ENCODE data around the gene YAF2.

Gene YAF2

DNA sequence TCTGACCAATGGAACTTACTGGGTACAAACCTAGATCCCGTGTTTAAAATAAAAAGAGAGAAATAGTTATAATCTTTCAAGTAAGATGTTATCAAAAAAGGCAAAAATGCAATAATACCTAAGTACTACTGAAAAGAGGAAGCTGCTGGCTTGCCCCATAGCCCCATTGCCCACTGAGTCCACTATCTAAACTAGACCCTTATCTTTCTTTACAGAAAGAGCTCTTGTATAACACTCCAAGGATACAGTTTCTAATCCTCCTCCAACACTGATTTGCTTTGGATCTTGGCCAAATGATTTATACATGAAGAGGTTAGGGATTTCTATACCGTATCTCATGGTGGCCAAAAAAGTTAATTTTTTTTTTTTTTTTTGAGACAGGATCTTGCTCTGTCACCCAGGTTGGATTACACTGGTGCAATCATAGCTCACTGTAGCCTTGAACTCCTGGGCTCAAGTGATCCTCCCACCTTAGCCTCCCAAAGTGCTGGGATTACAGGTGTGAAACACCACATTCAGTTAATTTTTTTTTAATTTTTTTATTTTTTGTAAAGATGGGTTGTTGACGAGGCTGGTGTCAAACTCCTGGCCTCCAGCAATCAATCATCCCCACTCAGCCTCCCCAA lies 96.0 kb downstream of the YAF2 start:
- no peak for DNase-seq

DNA sequence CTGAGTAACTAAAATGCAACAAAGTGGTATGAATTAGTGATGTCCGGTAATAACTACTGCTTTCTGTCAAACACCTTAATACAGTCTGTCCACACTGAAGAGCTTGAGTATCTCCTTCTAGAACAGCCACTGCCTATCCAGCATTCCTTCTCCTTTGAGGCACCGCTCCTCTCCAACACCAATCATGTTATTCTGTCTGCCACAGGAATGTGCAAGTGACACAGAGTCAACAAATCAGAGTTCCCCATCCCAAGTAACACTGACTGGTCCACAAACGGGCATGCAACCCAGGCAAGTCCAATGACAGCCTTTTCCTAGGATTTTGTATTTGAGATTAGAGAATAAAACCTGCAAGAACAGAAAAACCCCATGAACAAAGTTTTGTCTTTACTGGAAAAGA lies 97.1 kb downstream of the YAF2 start:
- no peak for DNase-seq

DNA sequence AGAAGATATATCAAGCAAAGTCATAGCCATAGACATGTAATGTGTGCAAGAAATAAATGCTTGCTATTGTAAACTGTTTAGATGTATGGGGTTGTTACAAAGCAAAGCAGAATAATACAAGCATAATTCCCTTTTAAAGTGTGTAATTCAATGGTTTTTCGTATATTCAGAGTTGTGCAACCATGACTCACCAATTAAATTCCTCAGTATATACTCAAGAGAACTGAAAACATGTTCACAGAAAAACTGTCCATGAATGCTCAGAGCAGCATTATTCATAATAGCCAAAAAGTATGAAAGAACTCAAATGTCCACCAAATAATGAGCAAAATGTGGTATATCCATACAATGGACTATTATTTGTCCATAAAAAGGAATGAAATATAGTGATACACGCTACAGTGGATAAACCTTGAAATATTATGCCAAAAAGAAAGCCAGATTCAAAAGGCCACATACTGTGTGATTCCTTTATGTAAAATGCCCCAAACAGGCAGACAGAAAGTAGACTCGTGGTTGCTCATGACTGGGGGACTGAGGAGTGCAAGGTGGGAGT lies 102.7 kb downstream of the YAF2 start:
- no peak for DNase-seq

DNA sequence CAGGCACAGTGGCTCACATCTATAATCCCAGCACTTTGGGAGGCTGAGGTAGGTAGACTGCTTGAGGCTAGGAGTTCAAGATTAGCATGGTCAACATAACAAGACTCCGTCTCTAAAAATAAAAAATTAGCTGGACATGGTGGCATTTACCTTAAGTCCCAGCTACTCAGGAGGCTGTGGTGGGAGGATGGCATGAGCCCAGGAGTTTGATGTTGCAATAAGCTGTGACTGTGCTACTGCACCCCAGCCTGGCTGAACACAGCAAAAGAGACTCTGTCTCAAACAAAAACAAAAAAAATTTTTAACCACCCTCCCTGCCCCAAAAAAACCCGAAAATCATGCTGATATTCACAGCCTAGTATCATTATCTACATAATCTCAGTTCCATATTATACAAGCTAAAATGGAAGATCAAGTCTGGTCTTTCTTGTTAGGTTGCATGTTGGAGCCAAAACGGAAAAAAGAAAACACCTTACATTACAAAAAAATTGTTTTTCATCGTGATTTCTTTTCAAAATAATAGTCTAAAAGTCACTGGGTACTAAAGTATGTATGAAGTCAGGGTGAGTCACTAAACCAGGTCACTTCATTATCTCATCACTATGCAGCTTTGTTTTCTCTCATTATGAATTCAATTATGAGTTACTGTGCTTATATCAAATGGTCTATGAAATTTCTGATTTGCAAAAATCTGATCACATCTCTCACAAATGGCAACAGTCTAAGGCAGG lies 107.2 kb downstream of the YAF2 start:
- DNase-seq: no peak

DNA sequence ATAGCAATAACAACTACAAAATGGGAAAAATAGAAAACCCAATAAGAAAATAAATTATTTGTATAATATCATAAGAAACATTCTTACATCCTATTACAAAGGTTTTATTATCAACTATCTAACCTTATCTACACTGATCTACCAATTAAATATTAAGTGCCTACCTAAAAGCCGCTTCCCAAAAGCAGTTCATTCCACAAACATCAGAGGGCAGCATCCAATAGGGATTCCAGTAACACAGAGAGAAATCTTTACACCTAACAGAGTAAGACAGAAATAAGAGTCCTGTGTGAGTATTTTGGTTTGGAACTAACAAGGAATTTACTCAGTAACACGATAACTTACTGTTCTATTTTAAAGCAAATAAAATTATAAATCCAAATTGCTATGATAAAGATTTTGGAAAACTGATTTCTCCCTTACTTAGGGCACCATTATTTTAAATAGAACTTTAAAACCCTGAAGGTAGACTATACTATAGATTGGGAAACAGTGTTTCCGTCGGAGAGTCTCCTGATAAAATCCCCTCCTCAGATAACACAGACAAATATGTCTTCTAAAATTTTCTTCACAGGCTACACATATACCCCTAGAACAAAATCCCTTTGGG lies 108.3 kb downstream of the YAF2 start:
- DNase-seq: peak; percentile 55 to 72

DNA sequence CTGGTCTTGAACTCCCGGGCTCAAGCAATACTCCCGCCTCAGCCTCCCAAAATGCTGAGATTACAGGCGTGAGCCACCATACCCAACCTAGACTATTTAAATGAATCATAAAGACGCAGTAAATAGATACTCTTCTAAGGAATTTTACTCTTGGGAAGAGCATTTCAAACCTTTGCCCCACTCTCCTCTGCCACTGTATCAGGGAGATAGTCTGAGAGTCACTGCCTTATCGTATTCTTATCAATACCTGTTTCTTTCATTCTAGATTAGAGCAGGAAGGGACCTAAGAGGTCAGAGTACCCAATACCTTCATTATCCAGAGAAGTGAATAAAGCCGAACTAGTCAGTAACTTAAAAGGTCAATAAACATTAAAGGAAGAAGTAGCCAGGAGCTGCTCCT lies 109.2 kb downstream of the YAF2 start:
- no peak for DNase-seq

DNA sequence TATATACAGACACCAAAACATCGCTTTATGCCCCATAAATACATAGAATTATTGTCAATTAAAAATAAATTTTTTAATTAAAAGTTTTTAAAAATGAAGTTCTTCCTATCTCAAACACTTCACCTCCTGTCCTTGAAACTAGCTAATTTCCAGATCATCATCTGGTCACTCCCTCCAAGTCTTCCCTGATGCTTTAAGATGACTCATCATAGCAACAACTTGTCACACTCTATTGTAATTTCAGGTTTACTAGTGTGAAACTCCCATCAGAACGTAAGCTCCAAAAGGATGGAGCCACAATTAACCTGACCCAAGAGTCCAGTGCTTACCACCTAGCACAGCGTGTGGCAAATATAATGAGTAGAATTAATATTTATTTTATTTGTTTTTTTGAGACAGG lies 109.7 kb downstream of the YAF2 start:
- DNase-seq: no peak

DNA sequence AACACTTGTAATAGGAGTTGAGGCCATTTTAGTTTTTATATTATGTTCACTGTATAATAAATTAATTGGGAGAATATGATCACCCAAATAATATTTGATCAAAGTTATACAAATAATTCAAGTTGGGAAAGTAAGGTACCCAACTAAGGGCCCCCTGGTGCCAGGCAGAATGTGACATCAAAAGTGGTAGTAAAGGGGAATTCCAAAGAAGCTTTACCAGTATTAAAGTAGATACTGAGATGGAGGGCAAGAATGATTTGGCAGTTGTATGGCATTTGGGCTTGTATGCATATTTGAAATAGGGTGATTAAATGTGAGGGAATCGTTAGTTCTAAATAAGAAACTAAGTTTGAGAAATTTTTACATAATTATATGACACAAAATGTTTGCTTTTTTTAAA lies 111.1 kb downstream of the YAF2 start:
- no peak for DNase-seq

DNA sequence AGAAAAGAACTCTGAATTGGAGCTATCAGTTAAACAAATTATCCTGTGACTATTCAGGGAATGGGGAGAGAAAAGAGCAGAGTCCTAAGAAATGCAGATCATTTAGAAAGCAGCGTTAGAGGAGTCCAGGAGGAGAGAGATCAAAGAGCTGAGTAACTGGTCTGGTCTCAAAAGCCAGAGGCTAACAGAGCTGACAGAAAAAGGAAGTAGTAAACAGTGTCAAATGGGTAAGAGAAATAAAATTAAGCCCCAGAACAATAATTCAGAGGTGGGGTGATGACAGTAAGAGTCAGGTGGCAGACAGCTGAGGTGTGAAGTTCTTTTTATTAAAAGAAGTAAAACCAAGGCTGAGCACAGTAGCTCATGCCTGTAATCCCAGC lies 112.7 kb downstream of the YAF2 start:
- no peak for DNase-seq

DNA sequence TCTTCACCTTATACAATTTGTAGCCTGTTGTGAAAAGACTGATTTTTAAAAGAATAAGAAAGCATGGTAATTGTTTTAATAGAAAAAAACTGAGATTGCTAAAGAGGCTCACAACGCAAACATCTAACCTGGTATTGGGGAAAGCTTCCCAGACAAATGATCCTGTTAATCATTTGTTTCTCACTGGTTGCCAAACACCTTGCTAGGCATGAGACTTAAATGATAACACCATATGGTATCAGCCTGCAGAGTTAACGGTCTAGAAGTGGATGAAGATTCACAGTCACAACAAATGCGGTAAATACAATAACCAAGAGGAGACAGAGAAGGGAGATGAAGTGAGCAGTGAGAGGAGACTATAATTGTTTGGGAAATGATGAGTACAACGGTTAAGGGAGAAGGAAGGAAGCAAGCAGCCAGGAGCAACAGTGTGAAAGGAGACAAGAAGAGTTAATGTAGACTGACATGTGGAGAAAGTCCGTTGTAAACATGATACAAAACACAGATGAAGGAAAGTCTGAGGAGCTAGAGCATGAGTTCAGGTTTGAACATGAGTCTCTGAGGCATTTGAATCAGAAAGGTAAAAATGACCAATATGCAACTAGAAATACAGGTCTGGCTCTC lies 113.2 kb downstream of the YAF2 start:
- peak; percentile 20 to 73 for DNase-seq

DNA sequence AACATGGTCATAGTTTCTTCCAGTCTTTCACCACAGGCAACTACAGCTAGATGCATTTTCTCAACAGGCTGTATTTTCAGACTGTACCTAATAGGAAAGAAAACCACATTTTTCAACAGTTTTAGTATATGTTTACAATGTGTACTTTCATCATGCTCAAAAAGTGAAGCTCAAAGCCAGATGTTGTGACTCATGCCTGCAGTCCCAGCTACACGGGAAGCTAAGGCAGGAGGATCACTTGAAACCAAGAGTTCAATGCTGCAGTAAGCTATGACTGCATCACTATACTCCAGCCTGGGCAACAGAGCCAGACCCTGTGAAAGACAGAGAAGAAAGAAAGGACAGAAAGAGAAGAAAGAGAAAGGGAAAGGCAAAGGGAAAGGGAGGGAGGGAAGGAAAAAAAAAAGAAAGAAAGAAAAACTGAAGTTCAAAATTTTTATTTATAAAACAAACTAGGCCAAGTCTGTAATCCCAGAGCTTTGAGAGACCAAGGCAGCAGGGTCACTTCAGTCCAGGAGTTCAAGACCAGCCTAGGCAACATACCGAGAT lies 118.9 kb downstream of the YAF2 start:
- DNase-seq: no peak

DNA sequence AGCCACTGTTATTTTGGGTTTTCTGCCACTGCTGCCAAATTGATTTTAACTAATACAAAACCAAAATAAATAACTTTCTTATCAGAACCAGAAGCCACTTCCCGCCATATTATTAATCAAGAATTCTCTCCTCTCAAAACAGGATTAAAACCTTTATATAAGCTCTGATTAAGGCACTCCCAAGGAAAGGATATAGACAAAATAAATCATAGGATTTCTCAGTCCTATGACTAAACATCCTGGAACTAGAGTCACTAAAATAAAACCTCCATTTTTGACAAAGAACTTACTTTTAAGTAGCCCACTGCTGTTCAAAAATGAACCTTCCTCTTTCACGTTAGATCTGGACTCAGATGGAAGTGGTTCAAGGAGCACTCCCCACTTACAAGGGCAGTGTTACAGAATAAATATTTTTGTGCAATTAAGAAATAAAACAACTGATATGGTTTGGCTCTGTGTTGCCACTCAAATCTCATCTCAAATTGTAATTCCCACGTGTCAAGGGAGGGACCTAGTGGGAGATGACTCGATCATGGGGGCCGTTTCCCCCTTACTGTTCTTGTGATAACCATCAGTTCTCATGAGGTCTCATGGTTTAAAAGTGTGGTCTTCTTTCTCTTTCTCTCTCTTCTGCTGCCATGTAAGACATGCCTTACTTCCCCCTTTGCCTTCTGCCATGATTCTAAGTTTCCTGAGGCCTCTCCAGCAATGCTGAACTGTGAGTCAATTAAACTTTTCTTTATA lies 119.7 kb downstream of the YAF2 start:
- no peak for DNase-seq

DNA sequence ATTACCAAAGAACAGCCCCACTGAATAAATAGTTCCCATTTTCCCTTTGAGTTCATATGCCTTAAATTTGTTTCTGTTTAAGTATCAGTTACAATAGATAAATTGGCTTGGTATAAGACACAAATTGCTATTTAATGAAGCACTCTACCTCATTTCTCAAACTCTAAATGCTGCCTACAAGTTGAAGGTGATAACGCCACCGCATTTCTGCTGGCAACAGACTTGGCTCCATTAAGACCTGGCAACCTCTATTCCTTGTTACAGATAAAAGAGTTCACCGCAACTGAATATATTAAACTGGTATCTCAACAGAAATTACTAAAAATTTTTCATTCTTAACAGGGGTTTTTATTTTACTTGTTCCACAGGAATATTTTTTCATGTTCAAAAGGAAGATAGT lies 129.0 kb downstream of the YAF2 start:
- no peak for DNase-seq
